Neural progenitor cell (in vitro differentiated cells): ENCODE measurements around the gene SIL1.

Source experiments
- EZH2 ChIP-seq: fragments of 200-600 bp; sonication (generic); IDR thresholded peaks from 2 replicates; pipeline ENCODE4 v1.6.1; 2017; ENCODE audit warnings: antibody characterized with exemption, mild to moderate bottlenecking, moderate library complexity
- EZH2phosphoT487 ChIP-seq: fragments of 200-600 bp; sonication (generic); IDR thresholded peaks from 2 replicates; pipeline ENCODE4 v1.6.1; 2017; ENCODE audit warnings: antibody characterized with exemption
- TF ChIP-seq, protein P1 (sequence below): fragments of 200-600 bp; sonication (generic); IDR thresholded peaks from 2 replicates; pipeline ENCODE4 v1.5.1; 2017; ENCODE audit warnings: antibody characterized with exemption, mild to moderate bottlenecking

DNA sequence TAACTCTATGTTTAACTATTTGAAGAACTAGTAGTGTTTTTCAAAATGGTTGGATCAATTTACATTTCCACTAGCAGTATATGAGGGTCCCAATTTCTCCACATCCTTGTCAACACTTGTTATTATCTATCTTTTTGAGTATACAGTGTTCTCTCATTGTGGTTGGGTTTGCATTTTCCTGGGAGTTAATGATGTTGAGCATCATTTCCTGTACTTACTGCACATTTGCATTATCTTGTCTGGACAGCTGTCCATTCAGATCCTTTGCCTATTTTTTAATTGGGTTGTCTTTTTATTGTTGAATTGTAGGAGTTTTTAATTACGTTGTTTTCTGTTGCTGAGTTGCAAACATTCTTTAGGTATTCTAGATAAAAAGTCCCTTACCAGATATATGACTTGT lies 219.6 kb downstream of the SIL1 start:
- TF ChIP-seq, protein P1, sequence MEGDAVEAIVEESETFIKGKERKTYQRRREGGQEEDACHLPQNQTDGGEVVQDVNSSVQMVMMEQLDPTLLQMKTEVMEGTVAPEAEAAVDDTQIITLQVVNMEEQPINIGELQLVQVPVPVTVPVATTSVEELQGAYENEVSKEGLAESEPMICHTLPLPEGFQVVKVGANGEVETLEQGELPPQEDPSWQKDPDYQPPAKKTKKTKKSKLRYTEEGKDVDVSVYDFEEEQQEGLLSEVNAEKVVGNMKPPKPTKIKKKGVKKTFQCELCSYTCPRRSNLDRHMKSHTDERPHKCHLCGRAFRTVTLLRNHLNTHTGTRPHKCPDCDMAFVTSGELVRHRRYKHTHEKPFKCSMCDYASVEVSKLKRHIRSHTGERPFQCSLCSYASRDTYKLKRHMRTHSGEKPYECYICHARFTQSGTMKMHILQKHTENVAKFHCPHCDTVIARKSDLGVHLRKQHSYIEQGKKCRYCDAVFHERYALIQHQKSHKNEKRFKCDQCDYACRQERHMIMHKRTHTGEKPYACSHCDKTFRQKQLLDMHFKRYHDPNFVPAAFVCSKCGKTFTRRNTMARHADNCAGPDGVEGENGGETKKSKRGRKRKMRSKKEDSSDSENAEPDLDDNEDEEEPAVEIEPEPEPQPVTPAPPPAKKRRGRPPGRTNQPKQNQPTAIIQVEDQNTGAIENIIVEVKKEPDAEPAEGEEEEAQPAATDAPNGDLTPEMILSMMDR, result no peak
- no peak for TF ChIP-seq EZH2
- TF ChIP-seq EZH2phosphoT487, result no peak
